ENCODE measurements around the gene LRRC9. TPM values are rescaled to one million over a fixed set of nuclear protein-coding genes. Genes with fewer than 3 reads are reported as not detected.

Gene LRRC9
- total and polyA plus RNA-seq, 3 donors from 2014 or later: 4.3 to 11.0 (median 10.1) TPM

DNA sequence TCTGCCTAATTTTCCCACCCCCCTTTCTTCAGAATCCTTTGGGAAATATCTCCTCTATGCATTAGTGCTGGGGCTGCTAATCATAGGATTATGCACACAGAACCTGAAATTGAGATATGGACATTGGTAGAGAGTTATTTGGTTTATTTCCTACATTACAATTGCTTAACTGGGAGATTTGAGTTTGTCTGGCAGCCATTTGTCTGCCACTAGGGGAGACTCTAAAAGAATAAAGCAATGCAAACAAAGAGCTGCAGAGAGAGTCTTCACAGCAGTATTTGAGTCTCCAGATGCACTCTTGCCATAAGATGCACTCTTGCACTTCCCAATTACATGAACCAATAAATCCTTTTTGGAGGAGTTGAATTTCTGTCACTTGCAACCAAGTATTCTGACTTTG is 159.8 kb downstream of the LRRC9 start:
- DNase-seq: no peak
- intact Hi-C loops (cut with DNase I; ENCODE audit: low total_unique reads): no loop called here
- Histone ChIP-seq H3K27ac (no peak overlapping the region), H3K36me3 (ENCODE audit: low read depth, missing control alignments) (no peaks in the 10 kb centered on the region), H3K27me3 (no peaks in the 10 kb centered on the region), H3K4me3 (no peak overlapping the region), H3K9me3 (no peaks in the 10 kb centered on the region), H3K4me1 (no peaks in the 10 kb centered on the region)
- no peak for TF ChIP-seq POLR2A (IDR thresholded peaks at IDR 0.05)
- TF ChIP-seq, protein P1, sequence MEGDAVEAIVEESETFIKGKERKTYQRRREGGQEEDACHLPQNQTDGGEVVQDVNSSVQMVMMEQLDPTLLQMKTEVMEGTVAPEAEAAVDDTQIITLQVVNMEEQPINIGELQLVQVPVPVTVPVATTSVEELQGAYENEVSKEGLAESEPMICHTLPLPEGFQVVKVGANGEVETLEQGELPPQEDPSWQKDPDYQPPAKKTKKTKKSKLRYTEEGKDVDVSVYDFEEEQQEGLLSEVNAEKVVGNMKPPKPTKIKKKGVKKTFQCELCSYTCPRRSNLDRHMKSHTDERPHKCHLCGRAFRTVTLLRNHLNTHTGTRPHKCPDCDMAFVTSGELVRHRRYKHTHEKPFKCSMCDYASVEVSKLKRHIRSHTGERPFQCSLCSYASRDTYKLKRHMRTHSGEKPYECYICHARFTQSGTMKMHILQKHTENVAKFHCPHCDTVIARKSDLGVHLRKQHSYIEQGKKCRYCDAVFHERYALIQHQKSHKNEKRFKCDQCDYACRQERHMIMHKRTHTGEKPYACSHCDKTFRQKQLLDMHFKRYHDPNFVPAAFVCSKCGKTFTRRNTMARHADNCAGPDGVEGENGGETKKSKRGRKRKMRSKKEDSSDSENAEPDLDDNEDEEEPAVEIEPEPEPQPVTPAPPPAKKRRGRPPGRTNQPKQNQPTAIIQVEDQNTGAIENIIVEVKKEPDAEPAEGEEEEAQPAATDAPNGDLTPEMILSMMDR (IDR thresholded peaks at IDR 0.05): no peak

DNA sequence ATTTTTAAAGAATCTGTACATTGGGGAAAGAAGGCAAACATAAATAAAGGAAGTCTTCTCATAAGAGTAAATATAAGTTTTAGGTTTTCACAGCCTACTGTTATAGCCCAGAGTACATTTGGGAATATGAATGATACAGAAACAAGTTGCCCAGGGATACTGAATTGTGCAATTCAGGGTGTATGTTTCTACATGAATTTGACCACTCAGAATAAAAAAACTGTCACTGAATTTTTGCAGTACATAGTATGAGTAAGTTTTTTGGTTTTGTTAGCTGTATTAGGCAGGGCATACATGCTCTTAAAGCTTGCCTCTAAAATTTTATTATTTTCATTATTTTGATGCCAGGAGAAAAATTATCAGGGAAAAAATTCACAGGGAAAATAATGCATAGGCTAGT is 165.1 kb downstream of the LRRC9 start:
- H3K27me3 ChIP-seq: no peaks in the 10 kb centered on the region
- no peaks in the 10 kb centered on the region for H3K4me1 ChIP-seq
- no peak for DNase-seq
- no peak overlapping the region for H3K4me3 ChIP-seq
- no peak for TF ChIP-seq POLR2A (IDR thresholded peaks at IDR 0.05)
- TF ChIP-seq, protein P1 (IDR thresholded peaks at IDR 0.05): no peak
- intact Hi-C loops (cut with DNase I; ENCODE audit: low total_unique reads): no loop called here
- no peak overlapping the region for H3K27ac ChIP-seq
- no peaks in the 10 kb centered on the region for H3K9me3 ChIP-seq
- H3K36me3 ChIP-seq (ENCODE audit: low read depth, missing control alignments): no peaks in the 10 kb centered on the region

DNA sequence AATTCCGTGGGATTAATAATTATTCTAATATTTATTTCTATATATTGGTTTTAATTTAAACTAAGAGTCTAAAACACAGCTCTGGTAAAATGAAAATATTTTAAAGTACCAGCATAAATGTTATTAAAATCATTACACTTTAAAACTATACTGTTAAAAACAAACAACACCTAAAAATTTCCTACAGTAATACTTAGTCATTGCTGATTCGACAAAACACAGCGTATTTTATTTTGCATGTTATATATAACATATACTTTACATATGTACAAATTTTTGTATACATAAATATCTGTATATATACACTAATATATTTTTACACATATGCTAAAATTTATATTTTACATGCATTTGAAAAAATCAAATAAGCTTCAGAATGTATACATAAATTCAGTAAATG is 165.7 kb downstream of the LRRC9 start:
- H3K27ac ChIP-seq: no peak overlapping the region
- no peak overlapping the region for H3K4me3 ChIP-seq
- no peaks in the 10 kb centered on the region for H3K4me1 ChIP-seq
- no peaks in the 10 kb centered on the region for H3K36me3 ChIP-seq (ENCODE audit: low read depth, missing control alignments)
- no peaks in the 10 kb centered on the region for H3K27me3 ChIP-seq
- 94 to 95% methylated on average over 3 of the region's 3 CpGs for WGBS, 2 donors
- intact Hi-C loops (cut with DNase I; ENCODE audit: low total_unique reads): no loop called here
- no peaks in the 10 kb centered on the region for H3K9me3 ChIP-seq
- TF ChIP-seq, protein P1 (IDR thresholded peaks at IDR 0.05): no peak
- no peak for TF ChIP-seq POLR2A (IDR thresholded peaks at IDR 0.05)
- no peak for DNase-seq

DNA sequence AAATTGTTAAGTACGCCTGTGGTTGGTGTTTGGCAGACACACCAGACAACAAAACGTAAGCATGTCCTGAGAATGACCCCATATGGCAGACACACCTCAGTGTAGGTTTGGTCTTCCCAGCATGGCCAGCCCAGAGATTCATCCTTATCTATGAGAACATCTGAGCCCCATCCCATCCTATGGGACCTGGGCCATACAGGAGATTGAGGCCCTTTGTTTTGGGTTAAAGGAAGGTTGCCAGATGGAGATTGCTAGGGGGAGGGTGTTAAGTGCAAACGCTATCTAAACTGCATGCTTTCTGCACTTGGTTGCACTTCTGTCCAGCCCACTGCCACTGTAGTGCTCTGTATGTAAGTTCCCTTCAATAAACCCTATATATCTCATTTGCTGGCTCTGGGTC is 167.7 kb downstream of the LRRC9 start:
- Histone ChIP-seq H3K4me1 (peaks cover 2% of the 10 kb centered on the region), H3K36me3 (ENCODE audit: low read depth, missing control alignments) (no peaks in the 10 kb centered on the region), H3K9me3 (no peaks in the 10 kb centered on the region), H3K27ac (no peak overlapping the region), H3K4me3 (no peak overlapping the region), H3K27me3 (no peaks in the 10 kb centered on the region)
- TF ChIP-seq POLR2A (IDR thresholded peaks at IDR 0.05): no peak
- TF ChIP-seq, protein P1 (IDR thresholded peaks at IDR 0.05): no peak
- intact Hi-C loops (cut with DNase I; ENCODE audit: low total_unique reads): no loop called here
- WGBS, 2 donors: 93 to 95% methylated on average over 3 of the region's 3 CpGs
- no peak for DNase-seq

DNA sequence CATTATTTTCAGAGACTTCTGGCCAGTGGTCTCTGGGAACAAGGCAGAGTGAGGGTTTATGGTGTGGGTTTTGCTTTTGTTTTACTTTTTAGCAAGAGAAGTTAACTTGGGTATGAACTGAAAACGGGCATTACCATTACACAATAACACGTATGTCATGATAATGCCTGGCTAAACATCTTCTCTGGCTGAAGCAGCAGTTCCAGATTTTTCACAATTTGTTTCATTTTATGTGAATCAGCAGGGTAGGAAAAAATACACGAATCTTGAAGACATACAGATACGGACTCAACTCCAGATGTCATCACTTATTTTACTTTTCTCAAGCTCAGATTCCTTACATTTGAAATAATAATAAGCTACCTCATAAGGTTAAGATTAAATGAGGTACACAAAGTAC is 169.3 kb downstream of the LRRC9 start:
- H3K27ac ChIP-seq: no peak overlapping the region
- no peak overlapping the region for H3K4me3 ChIP-seq
- no peak for TF ChIP-seq POLR2A (IDR thresholded peaks at IDR 0.05)
- TF ChIP-seq, protein P1 (IDR thresholded peaks at IDR 0.05): no peak
- 48 to 52% methylated on average over 4 of the region's 4 CpGs for WGBS, 2 donors
- H3K9me3 ChIP-seq: no peaks in the 10 kb centered on the region
- intact Hi-C loops (cut with DNase I; ENCODE audit: low total_unique reads): no loop called here
- no peaks in the 10 kb centered on the region for H3K27me3 ChIP-seq
- H3K36me3 ChIP-seq (ENCODE audit: low read depth, missing control alignments): no peaks in the 10 kb centered on the region
- DNase-seq: no peak
- peaks cover 14% of the 10 kb centered on the region for H3K4me1 ChIP-seq
